GM12878 (cell line): ENCODE data around the gene COL20A1. TPM values are rescaled to one million over a fixed set of nuclear protein-coding genes. Genes with fewer than 3 reads are reported as not detected.

ENCODE experiments used
- ATAC-seq: fragments of 200-7000 bp; cut with Tn5 transposase; 3 replicates; pipeline ENCODE4 v1.9.1; 2020; ENCODE audit warnings: mild to moderate bottlenecking, moderate library complexity
- BruUV-seq: library from RNA; stranded (reverse); fragments of 400-500 nt; replicated peaks from 2 replicates; lab custom pipeline; 2021; lab: Mats Ljungman, UMichigan
- CTCF ChIA-PET: fragments of 300-600 bp; sonication (Branson Sonifier 250); formaldehyde crosslinking; extraction: SDS; loops from one replicate; lab custom pipeline; 2021; ENCODE audit warnings: inconsistent platforms; lab: Yijun Ruan, JAX
- POLR2A ChIA-PET: fragments of 350-600 bp; formaldehyde crosslinking; extraction: SDS; loops from one replicate; lab custom pipeline; 2021; ENCODE audit warnings: inconsistent platforms; lab: Charles Lee
- RAD21 ChIA-PET: fragments of 300-600 bp; sonication (Branson Sonifier 250); formaldehyde crosslinking; loops from one replicate; lab custom pipeline; 2023; ENCODE audit warnings: antibody characterized with exemption; ENCODE audit not compliant: unreplicated experiment; lab: Charles Lee
- SMC1A ChIA-PET: fragments of 300-600 bp; sonication (Branson Sonifier 250); formaldehyde crosslinking; loops from one replicate; lab custom pipeline; 2023; ENCODE audit not compliant: unreplicated experiment, uncharacterized antibody; lab: Charles Lee
- DNase-seq: peaks from one replicate; pipeline ENCODE4 v3.0.0-alpha.2; 2011; ENCODE audit warnings: low read depth, low spot score
- FAIRE-seq: peaks from 3 replicates; lab custom pipeline; 2011; peaks lifted over from hg19 to GRCh38; lab: Jason Lieb, UNC
- H2AFZ ChIP-seq: 2 replicates; pipeline ENCODE4 v1.6.0; 2011; ENCODE audit warnings: low read depth, low read length, control low read depth; ENCODE audit not compliant: control insufficient read depth
- H3K27ac ChIP-seq: 2 replicates; pipeline ENCODE4 v1.5.1; 2011; ENCODE audit warnings: control low read depth; ENCODE audit not compliant: control insufficient read depth, insufficient read depth
- H3K27me3 ChIP-seq, 2 experiments: replicated peaks in 1 of 2; 2 replicates each; pipeline versions ENCODE4 v1.6.0 to v1.6.1; 2011; ENCODE audit warnings: low read length in 1 of 2; ENCODE audit not compliant: control insufficient read depth in 2 of 2, insufficient read depth in 2 of 2
- H3K36me3 ChIP-seq, 2 experiments: 2 replicates each; pipeline ENCODE4 v1.5.1; 2011; ENCODE audit warnings: low read length in 1 of 2; ENCODE audit not compliant: control insufficient read depth in 2 of 2, insufficient read depth in 2 of 2
- H3K4me1 ChIP-seq: 2 replicates; pipeline ENCODE4 v1.6.1; 2011; ENCODE audit warnings: mild to moderate bottlenecking, low read length, moderate library complexity, mixed read lengths; ENCODE audit not compliant: control insufficient read depth, insufficient read depth
- H3K4me2 ChIP-seq: 2 replicates; pipeline ENCODE4 v1.6.0; 2011; ENCODE audit warnings: control low read depth; ENCODE audit not compliant: control insufficient read depth, insufficient read depth
- H3K4me3 ChIP-seq: fragments of 200-600 bp; sonication (generic); 2 replicates; pipeline ENCODE4 v1.5.1; 2016
- H3K79me2 ChIP-seq: 2 replicates; pipeline ENCODE4 v1.6.0; 2011; ENCODE audit warnings: low read length; ENCODE audit not compliant: control insufficient read depth, insufficient read depth
- H3K9ac ChIP-seq: 2 replicates; pipeline ENCODE4 v1.8.0; 2011; ENCODE audit warnings: low read length, control low read depth, mixed read lengths; ENCODE audit not compliant: control insufficient read depth, insufficient read depth
- H3K9me3 ChIP-seq: replicated peaks from 3 replicates; pipeline ENCODE4 v1.5.1; 2011; ENCODE audit warnings: mild to moderate bottlenecking, low read length; ENCODE audit not compliant: control insufficient read depth, insufficient read depth
- H4K20me1 ChIP-seq: 2 replicates; pipeline ENCODE4 v1.6.0; 2011; ENCODE audit not compliant: control insufficient read depth, insufficient read depth
- CBFB ChIP-seq: IDR thresholded peaks from 2 replicates; pipeline ENCODE4 v1.6.1; 2016; ENCODE audit warnings: antibody characterized with exemption, low read depth
- CBX5 ChIP-seq: sonication (generic); IDR thresholded peaks from 2 replicates; pipeline ENCODE4 v1.6.1; 2016; ENCODE audit warnings: low read depth, moderate library complexity, mild to moderate bottlenecking, inconsistent platforms
- DPF2 ChIP-seq: fragments of 450-650 bp; IDR thresholded peaks from 2 replicates; pipeline ENCODE4 v1.6.1; 2017; ENCODE audit warnings: mild to moderate bottlenecking
- EGR1 ChIP-seq, 2 experiments: IDR thresholded peaks; 1 replicate in 1 of 2; 2 replicates in 1 of 2; pipeline ENCODE4 v1.6.1; 2011 to 2012; ENCODE audit warnings: low read depth in 2 of 2, low read length in 2 of 2, borderline replicate concordance in 1 of 2, mild to moderate bottlenecking in 1 of 2, moderate library complexity in 1 of 2
- ETV6 ChIP-seq, 2 experiments: fragments of 450-650 bp in 1 of 2; IDR thresholded peaks in 1 of 2; conservative IDR thresholded peaks in 1 of 2; 2 replicates each; pipeline ENCODE4 v1.6.1; 2014; ENCODE audit warnings: antibody characterized with exemption in 1 of 2, borderline replicate concordance in 1 of 2, low read depth in 1 of 2, mild to moderate bottlenecking in 1 of 2, moderate library complexity in 1 of 2
- FOXK2 ChIP-seq: fragments of 450-650 bp; IDR thresholded peaks from 2 replicates; pipeline ENCODE4 v1.6.1; 2017; ENCODE audit warnings: mild to moderate bottlenecking, moderate library complexity
- HDAC2 ChIP-seq: fragments of 200-600 bp; sonication (generic); IDR thresholded peaks from 2 replicates; pipeline ENCODE4 v1.6.1; 2017
- LARP7 ChIP-seq: fragments of 450-650 bp; IDR thresholded peaks from 2 replicates; pipeline ENCODE4 v1.6.1; 2017; ENCODE audit warnings: mild to moderate bottlenecking
- NRF1 ChIP-seq: conservative IDR thresholded peaks from 2 replicates; pipeline ENCODE4 v1.6.1; 2011; ENCODE audit warnings: mild to moderate bottlenecking, low read depth, low read length, improper control_type of control experiment
- POLR2A ChIP-seq: IDR thresholded peaks from 2 replicates; pipeline ENCODE4 v1.6.1; 2011; ENCODE audit warnings: low read depth, mild to moderate bottlenecking, low read length
- POLR2AphosphoS5 ChIP-seq: IDR thresholded peaks from 2 replicates; pipeline ENCODE4 v1.6.1; 2011; ENCODE audit warnings: mild to moderate bottlenecking, low read length, inconsistent platforms
- RUNX3 ChIP-seq: IDR thresholded peaks from 2 replicates; pipeline ENCODE4 v1.6.1; 2012; ENCODE audit warnings: low read length, inconsistent platforms
- SMC3 ChIP-seq: IDR thresholded peaks from 2 replicates; pipeline ENCODE4 v1.6.1; 2011; ENCODE audit warnings: low read length, improper control_type of control experiment, borderline replicate concordance
- STAT3 ChIP-seq: IDR thresholded peaks from 2 replicates; pipeline ENCODE4 v1.6.1; 2011; ENCODE audit warnings: low read depth, low read length, improper control_type of control experiment
- TARDBP ChIP-seq: IDR thresholded peaks from 2 replicates; pipeline ENCODE4 v1.6.1; 2016; ENCODE audit warnings: borderline replicate concordance
- WGBS: methylation state at CpG from one replicate; pipeline ENCODE4 v1.1.6; 2016; ENCODE audit warnings: low lambda C conversion rate; ENCODE audit not compliant: insufficient replicate concordance, insufficient coverage; ENCODE audit errors: missing lambda C conversion rate; 5-methylcytosine and 5-hydroxymethylcytosine counted together
- in situ Hi-C: fragments of 300-500 bp; cut with MboI; formaldehyde crosslinking; loops from 9 replicates; pipeline ENCODE4 v1.14.3; 2018; ENCODE audit warnings: mixed read lengths
- intact Hi-C: fragments of 100-400 bp; cut with micrococcal nuclease; formaldehyde crosslinking; loops from one replicate; pipeline ENCODE4 v1.14.2; 2022; ENCODE audit not compliant: unreplicated experiment
- polyA plus RNA-seq, 11 experiments: library from polyadenylated mRNA; depleted of rRNA in 4 of 11; unstranded in 6 of 11; stranded (reverse) in 5 of 11; fragments of >200 nt; fragmentation: Nextera tagmentation in 4 of 11; fragmentation: Illumina TruSeq in 1 of 11; extraction: Ambion mirVana in 4 of 11; extraction: Trizol in 1 of 11; gene quantifications; 1 replicate in 1 of 11; 2 replicates in 10 of 11; pipeline versions ENCODE4 v1.2.1 to v1.2.3, GENCODE V29; 2011 to 2016; ENCODE audit warnings: inconsistent platforms in 2 of 11, missing spikeins in 2 of 11, low read depth in 1 of 11
- total RNA-seq, 4 experiments: library from RNA; depleted of rRNA in 3 of 4; stranded (reverse); fragments of >200 nt in 3 of 4; fragmentation: Illumina TruSeq in 1 of 4; extraction: Trizol in 1 of 4; gene quantifications; 2 replicates each; pipeline versions ENCODE4 v1.2.1 to v1.2.3, GENCODE V29; 2013 to 2021
- TF ChIP-seq, protein P1 (sequence below): IDR thresholded peaks from 2 replicates; pipeline ENCODE4 v1.6.1; 2012; ENCODE audit warnings: low read length, inconsistent platforms
- TF ChIP-seq, protein P2 (sequence below): fragments of 450-650 bp; formaldehyde crosslinking; IDR thresholded peaks from 2 replicates; pipeline ENCODE4 v1.4.0; 2020; ENCODE audit warnings: mild to moderate bottlenecking, moderate library complexity
- TF ChIP-seq, protein P3 (sequence below): fragments of 150-350 bp; IDR thresholded peaks from 2 replicates; pipeline ENCODE4 v1.6.1; 2016; ENCODE audit warnings: low read depth, low read length

The COL20A1 gene
- total and polyA plus RNA-seq, 10 of the 15 experiments (the other 5 are each of a cell fraction or from before 2014, with no cell fraction given), result not detected

DNA sequence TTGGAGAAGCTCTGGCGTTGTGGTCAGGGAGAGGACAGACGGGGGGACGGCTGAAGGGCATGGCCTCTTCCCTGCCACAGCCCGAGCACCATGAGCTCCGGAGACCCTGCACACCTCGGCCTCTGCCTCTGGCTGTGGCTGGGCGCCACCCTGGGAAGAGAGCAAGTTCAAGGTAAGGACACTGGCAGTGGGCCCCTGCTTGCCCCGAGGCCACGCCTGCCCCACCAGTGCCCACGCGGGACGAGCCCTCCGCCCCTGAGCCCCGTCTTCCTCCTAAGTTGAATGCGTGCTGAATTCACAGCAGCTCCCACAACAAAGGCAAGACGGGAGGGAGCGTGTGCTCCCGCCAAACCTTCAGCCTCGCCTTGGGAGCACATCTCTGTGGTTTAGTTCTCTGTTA lies 2.0 kb downstream of the COL20A1 start (continued):
- TF ChIP-seq HDAC2 (no peak), TARDBP (no peak), POLR2AphosphoS5 (no peak), CBFB (no peak)
- TF ChIP-seq, protein P1, sequence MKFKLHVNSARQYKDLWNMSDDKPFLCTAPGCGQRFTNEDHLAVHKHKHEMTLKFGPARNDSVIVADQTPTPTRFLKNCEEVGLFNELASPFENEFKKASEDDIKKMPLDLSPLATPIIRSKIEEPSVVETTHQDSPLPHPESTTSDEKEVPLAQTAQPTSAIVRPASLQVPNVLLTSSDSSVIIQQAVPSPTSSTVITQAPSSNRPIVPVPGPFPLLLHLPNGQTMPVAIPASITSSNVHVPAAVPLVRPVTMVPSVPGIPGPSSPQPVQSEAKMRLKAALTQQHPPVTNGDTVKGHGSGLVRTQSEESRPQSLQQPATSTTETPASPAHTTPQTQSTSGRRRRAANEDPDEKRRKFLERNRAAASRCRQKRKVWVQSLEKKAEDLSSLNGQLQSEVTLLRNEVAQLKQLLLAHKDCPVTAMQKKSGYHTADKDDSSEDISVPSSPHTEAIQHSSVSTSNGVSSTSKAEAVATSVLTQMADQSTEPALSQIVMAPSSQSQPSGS, result no peak

DNA sequence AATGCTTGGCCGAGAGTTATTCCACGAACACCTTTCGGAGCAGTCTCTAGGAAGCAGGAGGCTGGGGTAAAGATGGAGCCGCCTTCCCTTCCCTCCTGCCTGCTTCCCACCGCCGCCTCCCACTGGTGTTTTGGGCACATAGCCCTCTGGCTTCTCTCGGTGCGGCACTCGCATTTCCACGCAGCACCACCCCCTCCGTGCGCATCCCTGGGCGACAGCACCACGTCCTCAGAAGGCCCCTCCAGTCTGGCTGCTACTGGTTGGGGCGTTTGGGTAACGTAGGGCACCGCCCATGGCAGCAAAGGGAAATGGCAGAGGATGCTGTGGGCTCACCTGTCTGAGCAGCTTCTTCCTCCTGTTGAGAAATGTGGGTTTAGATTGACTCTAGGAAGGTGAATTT lies 2.4 kb downstream of the COL20A1 start:
- Histone ChIP-seq H4K20me1 (no peaks in the 10 kb centered on the region), H3K4me3 (no peak overlapping the region), H3K9me3 (no peaks in the 10 kb centered on the region), H3K36me3 (no peaks in the 10 kb centered on the region), H3K9ac (no peak overlapping the region), H3K4me2 (no peak overlapping the region), H3K27ac (no peak overlapping the region), H3K79me2 (no peaks in the 10 kb centered on the region), H3K27me3 (no peaks in the 10 kb centered on the region; a peak in 1 of 4 replicates), H3K4me1 (no peaks in the 10 kb centered on the region), H2AFZ (no peak overlapping the region)
- ChIA-PET CTCF (interaction anchor here (2.7 kb wide), 1 partner anchor 72 kb away, joined by 8 read pairs; no protein-coding TSS in a partner anchor), POLR2A (no interaction called here), RAD21 (no interaction called here), SMC1A (no interaction called here)
- DNase-seq (no peak), ATAC-seq (no peak), FAIRE-seq (no peak)
- in situ Hi-C loops, result no loop called here
- no TSS peak for BruUV-seq
- intact Hi-C loops, result no loop called here
- WGBS, result 40% methylated on average over 17 of the region's 17 CpGs
- no peak for TF ChIP-seq LARP7
- no peak for TF ChIP-seq SMC3
- TF ChIP-seq ETV6 (conservative IDR thresholded peaks at IDR 0.05 in 1 of 2, IDR thresholded peaks at IDR 0.05 in 1 of 2; ENCODE audit: borderline replicate concordance in 1 of 2, low read depth in 1 of 2), result no peak
- TF ChIP-seq EGR1 (IDR thresholded peaks at IDR 0.05; ENCODE audit: borderline replicate concordance in 1 of 2, low read depth in 2 of 2, low read length in 2 of 2), result no peak
- TF ChIP-seq CBX5, result no peak
- no peak for TF ChIP-seq POLR2A
- TF ChIP-seq, protein P2, sequence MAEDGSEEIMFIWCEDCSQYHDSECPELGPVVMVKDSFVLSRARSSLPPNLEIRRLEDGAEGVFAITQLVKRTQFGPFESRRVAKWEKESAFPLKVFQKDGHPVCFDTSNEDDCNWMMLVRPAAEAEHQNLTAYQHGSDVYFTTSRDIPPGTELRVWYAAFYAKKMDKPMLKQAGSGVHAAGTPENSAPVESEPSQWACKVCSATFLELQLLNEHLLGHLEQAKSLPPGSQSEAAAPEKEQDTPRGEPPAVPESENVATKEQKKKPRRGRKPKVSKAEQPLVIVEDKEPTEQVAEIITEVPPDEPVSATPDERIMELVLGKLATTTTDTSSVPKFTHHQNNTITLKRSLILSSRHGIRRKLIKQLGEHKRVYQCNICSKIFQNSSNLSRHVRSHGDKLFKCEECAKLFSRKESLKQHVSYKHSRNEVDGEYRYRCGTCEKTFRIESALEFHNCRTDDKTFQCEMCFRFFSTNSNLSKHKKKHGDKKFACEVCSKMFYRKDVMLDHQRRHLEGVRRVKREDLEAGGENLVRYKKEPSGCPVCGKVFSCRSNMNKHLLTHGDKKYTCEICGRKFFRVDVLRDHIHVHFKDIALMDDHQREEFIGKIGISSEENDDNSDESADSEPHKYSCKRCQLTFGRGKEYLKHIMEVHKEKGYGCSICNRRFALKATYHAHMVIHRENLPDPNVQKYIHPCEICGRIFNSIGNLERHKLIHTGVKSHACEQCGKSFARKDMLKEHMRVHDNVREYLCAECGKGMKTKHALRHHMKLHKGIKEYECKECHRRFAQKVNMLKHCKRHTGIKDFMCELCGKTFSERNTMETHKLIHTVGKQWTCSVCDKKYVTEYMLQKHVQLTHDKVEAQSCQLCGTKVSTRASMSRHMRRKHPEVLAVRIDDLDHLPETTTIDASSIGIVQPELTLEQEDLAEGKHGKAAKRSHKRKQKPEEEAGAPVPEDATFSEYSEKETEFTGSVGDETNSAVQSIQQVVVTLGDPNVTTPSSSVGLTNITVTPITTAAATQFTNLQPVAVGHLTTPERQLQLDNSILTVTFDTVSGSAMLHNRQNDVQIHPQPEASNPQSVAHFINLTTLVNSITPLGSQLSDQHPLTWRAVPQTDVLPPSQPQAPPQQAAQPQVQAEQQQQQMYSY (CRISPR knock-in tag), result no peak
- no peak for TF ChIP-seq NRF1
- no peak for TF ChIP-seq RUNX3
- no peak for TF ChIP-seq STAT3
- TF ChIP-seq, protein P3, sequence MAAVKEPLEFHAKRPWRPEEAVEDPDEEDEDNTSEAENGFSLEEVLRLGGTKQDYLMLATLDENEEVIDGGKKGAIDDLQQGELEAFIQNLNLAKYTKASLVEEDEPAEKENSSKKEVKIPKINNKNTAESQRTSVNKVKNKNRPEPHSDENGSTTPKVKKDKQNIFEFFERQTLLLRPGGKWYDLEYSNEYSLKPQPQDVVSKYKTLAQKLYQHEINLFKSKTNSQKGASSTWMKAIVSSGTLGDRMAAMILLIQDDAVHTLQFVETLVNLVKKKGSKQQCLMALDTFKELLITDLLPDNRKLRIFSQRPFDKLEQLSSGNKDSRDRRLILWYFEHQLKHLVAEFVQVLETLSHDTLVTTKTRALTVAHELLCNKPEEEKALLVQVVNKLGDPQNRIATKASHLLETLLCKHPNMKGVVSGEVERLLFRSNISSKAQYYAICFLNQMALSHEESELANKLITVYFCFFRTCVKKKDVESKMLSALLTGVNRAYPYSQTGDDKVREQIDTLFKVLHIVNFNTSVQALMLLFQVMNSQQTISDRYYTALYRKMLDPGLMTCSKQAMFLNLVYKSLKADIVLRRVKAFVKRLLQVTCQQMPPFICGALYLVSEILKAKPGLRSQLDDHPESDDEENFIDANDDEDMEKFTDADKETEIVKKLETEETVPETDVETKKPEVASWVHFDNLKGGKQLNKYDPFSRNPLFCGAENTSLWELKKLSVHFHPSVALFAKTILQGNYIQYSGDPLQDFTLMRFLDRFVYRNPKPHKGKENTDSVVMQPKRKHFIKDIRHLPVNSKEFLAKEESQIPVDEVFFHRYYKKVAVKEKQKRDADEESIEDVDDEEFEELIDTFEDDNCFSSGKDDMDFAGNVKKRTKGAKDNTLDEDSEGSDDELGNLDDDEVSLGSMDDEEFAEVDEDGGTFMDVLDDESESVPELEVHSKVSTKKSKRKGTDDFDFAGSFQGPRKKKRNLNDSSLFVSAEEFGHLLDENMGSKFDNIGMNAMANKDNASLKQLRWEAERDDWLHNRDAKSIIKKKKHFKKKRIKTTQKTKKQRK, result no peak
- TF ChIP-seq FOXK2, result no peak
- TF ChIP-seq DPF2, result no peak
